Measurements from ENCODE around the gene ENDOD1. TPM values are rescaled to one million over a fixed set of nuclear protein-coding genes. Genes with fewer than 3 reads are reported as not detected.

Gene ENDOD1
- total RNA-seq, 4 donors from 2014 or later: 31.1 to 52.3 (median 36.8) TPM

DNA sequence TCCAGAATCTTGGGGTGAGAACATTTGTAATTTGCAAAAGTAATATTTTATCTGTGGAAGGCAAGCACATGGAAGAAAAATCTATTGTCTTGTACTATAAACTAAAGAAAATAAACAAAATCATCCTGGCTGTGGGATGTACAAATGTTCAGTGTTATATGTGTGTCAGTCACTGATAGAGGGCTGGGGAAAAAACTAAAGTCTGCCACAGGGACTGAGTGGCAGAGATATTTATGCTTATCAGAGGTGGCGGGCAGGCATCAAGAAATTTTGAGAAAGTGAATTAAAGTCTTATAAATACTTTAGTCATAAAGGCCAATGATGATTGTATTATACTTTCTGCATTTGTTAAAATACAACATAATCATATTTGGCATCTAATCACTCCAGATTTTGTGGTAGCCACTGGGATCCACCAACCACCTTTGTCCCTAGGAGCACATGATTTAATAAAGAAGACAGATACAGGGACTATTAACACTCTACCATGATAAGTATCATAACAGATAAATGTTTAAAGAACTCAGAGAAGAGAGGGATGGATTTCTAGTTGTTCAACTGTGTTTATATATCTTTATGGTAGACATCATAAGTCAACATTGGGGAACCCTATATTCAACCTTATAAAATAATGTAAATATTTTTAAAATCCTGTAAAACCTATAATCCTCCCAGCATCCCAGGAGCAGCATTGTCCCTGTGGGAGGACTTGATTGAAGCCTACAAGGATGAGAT, 2.6 kb upstream of the ENDOD1 start:
- Histone ChIP-seq H3K4me3 (replicated peaks in 1 of 3) (no peak overlapping the region), H3K4me1 (peaks cover 4 to 19% of the 10 kb centered on the region in 2 donors), H3K9me3 (no peaks in the 10 kb centered on the region), H3K27me3 (no peaks in the 10 kb centered on the region), H3K36me3 (no peaks in the 10 kb centered on the region), H3K27ac (no peak overlapping the region)
- DNase-seq: no peak
- intact Hi-C loops (cut with DNase I): no loop called here
- 95% methylated on average over 1 of the region's 1 CpG for WGBS, 2 donors
- TF ChIP-seq POLR2A (IDR thresholded peaks at IDR 0.05) (no peak), CTCF (IDR thresholded peaks at IDR 0.05) (no peak)

- no peak for DNase-seq
- intact Hi-C loops (cut with DNase I): no loop called here
- Histone ChIP-seq H3K36me3 (no peaks in the 10 kb centered on the region), H3K27ac (peak overlapping the region; percentile 63 to 97 (median 93)), H3K4me3 (replicated peaks in 1 of 3) (peak overlapping the region; percentile 52 to 88 (median 64)), H3K9me3 (no peaks in the 10 kb centered on the region), H3K27me3 (no peaks in the 10 kb centered on the region), H3K4me1 (peaks cover 4 to 34% of the 10 kb centered on the region in 2 donors)
- TF ChIP-seq CTCF (IDR thresholded peaks at IDR 0.05): no peak
- TF ChIP-seq POLR2A (IDR thresholded peaks at IDR 0.05): no peak
- 14 to 34% methylated on average over 11 to 27 of the region's 27 CpGs for WGBS, 2 donors
These were observed 563 bp upstream of the ENDOD1 start for GRCh38 chr11:95088946-95089619.

GRCh38 chr11:95091663-95092180, 2.1 kb downstream of the ENDOD1 start:
- Histone ChIP-seq H3K27ac (no peak overlapping the region), H3K36me3 (no peaks in the 10 kb centered on the region), H3K9me3 (no peaks in the 10 kb centered on the region), H3K4me3 (replicated peaks in 1 of 3) (no peak overlapping the region), H3K4me1 (peaks cover 15 to 55% of the 10 kb centered on the region in 2 donors), H3K27me3 (no peaks in the 10 kb centered on the region)
- TF ChIP-seq CTCF (IDR thresholded peaks at IDR 0.05): no peak
- no peak for TF ChIP-seq POLR2A (IDR thresholded peaks at IDR 0.05)
- DNase-seq: no peak
- intact Hi-C loops (cut with DNase I): no loop called here

DNA sequence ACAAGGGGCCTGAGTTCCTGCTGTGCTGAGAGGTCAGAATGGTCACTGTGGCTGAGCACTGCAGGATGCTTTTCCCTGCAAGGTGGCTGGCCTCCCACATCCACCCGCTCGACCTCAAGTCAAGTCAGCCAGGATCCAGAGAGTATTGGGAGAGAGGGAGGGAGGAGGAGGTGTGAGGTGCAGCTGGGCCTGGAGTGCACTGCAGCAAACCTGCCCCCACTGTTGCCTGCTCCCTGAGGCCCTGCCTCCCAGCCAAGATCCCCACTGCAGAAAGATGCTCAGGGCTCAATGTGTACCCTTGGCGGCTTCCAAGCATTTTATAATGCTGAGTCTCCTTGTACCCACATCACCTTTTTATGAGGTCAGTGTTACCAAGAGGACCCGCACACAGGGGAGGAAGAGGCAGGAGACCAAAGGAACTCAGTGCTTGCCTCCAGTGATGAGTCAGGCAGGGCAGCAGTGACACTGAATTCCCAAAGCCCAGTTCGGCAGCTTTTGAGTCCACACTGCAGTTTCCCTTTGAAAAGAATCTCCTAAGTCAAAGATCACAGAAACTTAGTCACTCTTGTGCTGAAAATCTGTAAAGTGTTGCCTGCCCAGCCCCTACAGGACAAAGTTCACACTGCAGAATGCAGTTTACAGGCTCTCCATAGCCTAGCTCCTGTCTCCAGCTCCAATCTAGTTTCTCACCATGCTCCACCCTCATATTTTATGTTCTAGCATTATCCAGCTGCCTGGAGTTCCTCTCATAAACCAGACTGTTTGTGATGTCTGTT, 3.1 kb downstream of the ENDOD1 start:
- H3K36me3 ChIP-seq: no peaks in the 10 kb centered on the region
- no peak overlapping the region for H3K4me3 ChIP-seq (replicated peaks in 1 of 3)
- H3K27me3 ChIP-seq: no peaks in the 10 kb centered on the region
- WGBS, 2 donors: 50 to 64% methylated on average over 5 of the region's 5 CpGs
- intact Hi-C loops (cut with DNase I): no loop called here
- H3K27ac ChIP-seq: no peak overlapping the region
- H3K4me1 ChIP-seq: peaks cover 17 to 61% of the 10 kb centered on the region in 2 donors
- no peaks in the 10 kb centered on the region for H3K9me3 ChIP-seq
- TF ChIP-seq POLR2A (IDR thresholded peaks at IDR 0.05) (no peak), CTCF (IDR thresholded peaks at IDR 0.05) (peak in 5 of 6 experiments; percentile 27 to 47 (median 39))
- DNase-seq: peak in 1 of 2 donors; percentile 19

Measured in thyroid gland (tissue), 4 donors.